Measurements from ENCODE around the gene EHBP1. TPM values are rescaled to one million over a fixed set of nuclear protein-coding genes. Genes with fewer than 3 reads are reported as not detected.

Gene EHBP1
- total and polyA plus RNA-seq, 2 donors (not counting 1 experiment from before 2014, with no cell fraction given) = 129 to 191 TPM

- Histone ChIP-seq H3K9ac (ENCODE audit: insufficient read depth, low read length) (no peak overlapping the region), H3K4me3 (replicated peaks in 1 of 4; ENCODE audit: control extremely low read depth in 1 of 4, insufficient read depth in 1 of 4, low read depth in 3 of 4, low read length in 4 of 4) (no peak overlapping the region), H3K27ac (ENCODE audit: insufficient read depth, low read length) (no peak overlapping the region), H4K20me1 (ENCODE audit: control insufficient read depth, extremely low read depth, insufficient read depth, low read length) (no peaks in the 10 kb centered on the region), H3K4me1 (ENCODE audit: control insufficient read depth, extremely low read depth, insufficient read depth, low read length) (no peaks in the 10 kb centered on the region), H2AFZ (ENCODE audit: low read length) (no peak overlapping the region), H3K27me3 (ENCODE audit: control insufficient read depth, insufficient read depth, low read length) (no peaks in the 10 kb centered on the region), H3K9me3 (ENCODE audit: control insufficient read depth, insufficient read depth, low read depth, low read length) (no peaks in the 10 kb centered on the region), H3K36me3 (ENCODE audit: control insufficient read depth, insufficient read depth, low read length) (no peaks in the 10 kb centered on the region), H3K79me2 (ENCODE audit: control insufficient read depth, insufficient read depth, low read length) (no peaks in the 10 kb centered on the region), H3K4me2 (ENCODE audit: extremely low read depth, insufficient read depth, low read length) (no peak overlapping the region)
- TF ChIP-seq, protein P1, sequence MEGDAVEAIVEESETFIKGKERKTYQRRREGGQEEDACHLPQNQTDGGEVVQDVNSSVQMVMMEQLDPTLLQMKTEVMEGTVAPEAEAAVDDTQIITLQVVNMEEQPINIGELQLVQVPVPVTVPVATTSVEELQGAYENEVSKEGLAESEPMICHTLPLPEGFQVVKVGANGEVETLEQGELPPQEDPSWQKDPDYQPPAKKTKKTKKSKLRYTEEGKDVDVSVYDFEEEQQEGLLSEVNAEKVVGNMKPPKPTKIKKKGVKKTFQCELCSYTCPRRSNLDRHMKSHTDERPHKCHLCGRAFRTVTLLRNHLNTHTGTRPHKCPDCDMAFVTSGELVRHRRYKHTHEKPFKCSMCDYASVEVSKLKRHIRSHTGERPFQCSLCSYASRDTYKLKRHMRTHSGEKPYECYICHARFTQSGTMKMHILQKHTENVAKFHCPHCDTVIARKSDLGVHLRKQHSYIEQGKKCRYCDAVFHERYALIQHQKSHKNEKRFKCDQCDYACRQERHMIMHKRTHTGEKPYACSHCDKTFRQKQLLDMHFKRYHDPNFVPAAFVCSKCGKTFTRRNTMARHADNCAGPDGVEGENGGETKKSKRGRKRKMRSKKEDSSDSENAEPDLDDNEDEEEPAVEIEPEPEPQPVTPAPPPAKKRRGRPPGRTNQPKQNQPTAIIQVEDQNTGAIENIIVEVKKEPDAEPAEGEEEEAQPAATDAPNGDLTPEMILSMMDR (conservative IDR thresholded peaks at IDR 0.05 in 1 of 2, IDR thresholded peaks at IDR 0.05 in 1 of 2; ENCODE audit: low read depth in 1 of 2, low read length in 2 of 2) = no peak
- TF ChIP-seq EZH2 (IDR thresholded peaks at IDR 0.05; ENCODE audit: low read length, missing control alignments) = no peak
- no peak for DNase-seq (ENCODE audit: low read depth in 2 of 2)
Observed at GRCh38 chr2:63034526-63034925, 329.0 kb downstream of the EHBP1 start.

DNA sequence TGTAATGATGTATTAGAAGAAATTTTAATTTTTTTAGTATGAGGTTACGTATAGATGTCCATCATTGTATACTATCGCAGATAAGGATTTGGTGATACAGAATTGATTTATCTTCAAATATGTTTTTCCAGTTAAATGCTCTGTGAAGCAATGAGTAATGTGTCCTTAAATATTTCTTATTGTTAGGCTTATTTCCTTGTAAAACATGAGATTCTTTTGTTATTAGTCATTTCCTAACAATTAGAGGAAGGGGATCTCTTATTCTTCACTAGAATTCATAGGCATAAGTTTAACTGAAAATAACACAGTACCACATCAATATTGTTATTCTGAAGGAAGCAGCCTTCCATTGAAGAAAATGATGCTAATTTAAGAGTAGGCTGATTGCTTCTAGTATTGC lies 329.7 kb downstream of the EHBP1 start:
- no peak for TF ChIP-seq EZH2 (IDR thresholded peaks at IDR 0.05; ENCODE audit: low read length, missing control alignments)
- TF ChIP-seq, protein P1 (conservative IDR thresholded peaks at IDR 0.05 in 1 of 2, IDR thresholded peaks at IDR 0.05 in 1 of 2; ENCODE audit: low read depth in 1 of 2, low read length in 2 of 2) = no peak
- H3K9me3 ChIP-seq (ENCODE audit: control insufficient read depth, insufficient read depth, low read depth, low read length) = no peaks in the 10 kb centered on the region

DNA sequence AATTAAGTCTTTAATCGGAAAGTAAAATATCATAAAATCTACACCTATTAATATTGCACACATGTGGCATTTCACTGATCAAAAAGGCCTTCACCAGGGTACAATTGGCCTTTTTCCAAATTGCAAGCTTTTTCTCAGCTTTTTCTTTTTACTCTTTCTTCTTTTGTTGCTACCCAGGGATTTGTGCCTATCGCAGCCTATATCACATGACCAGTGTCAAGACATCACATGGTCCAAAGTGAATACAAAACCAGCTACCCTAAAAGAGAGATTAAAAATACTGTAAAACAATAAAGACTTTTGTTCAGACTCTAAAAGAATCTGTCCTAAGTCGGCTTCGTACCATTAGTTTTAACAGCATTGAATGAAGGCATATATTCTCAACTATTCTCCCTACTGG lies 330.1 kb downstream of the EHBP1 start:
- Histone ChIP-seq H3K4me3 (replicated peaks in 1 of 4; ENCODE audit: control extremely low read depth in 1 of 4, insufficient read depth in 1 of 4, low read depth in 3 of 4, low read length in 4 of 4) (no peak overlapping the region), H3K4me1 (ENCODE audit: control insufficient read depth, extremely low read depth, insufficient read depth, low read length) (no peaks in the 10 kb centered on the region), H2AFZ (ENCODE audit: low read length) (no peak overlapping the region), H3K79me2 (ENCODE audit: control insufficient read depth, insufficient read depth, low read length) (no peaks in the 10 kb centered on the region), H4K20me1 (ENCODE audit: control insufficient read depth, extremely low read depth, insufficient read depth, low read length) (no peaks in the 10 kb centered on the region), H3K36me3 (ENCODE audit: control insufficient read depth, insufficient read depth, low read length) (no peaks in the 10 kb centered on the region), H3K27ac (ENCODE audit: insufficient read depth, low read length) (no peak overlapping the region), H3K9ac (ENCODE audit: insufficient read depth, low read length) (no peak overlapping the region), H3K9me3 (ENCODE audit: control insufficient read depth, insufficient read depth, low read depth, low read length) (no peaks in the 10 kb centered on the region), H3K27me3 (ENCODE audit: control insufficient read depth, insufficient read depth, low read length) (no peaks in the 10 kb centered on the region), H3K4me2 (ENCODE audit: extremely low read depth, insufficient read depth, low read length) (no peak overlapping the region)
- TF ChIP-seq EZH2 (IDR thresholded peaks at IDR 0.05; ENCODE audit: low read length, missing control alignments) = no peak
- TF ChIP-seq, protein P1 (conservative IDR thresholded peaks at IDR 0.05 in 1 of 2, IDR thresholded peaks at IDR 0.05 in 1 of 2; ENCODE audit: low read depth in 1 of 2, low read length in 2 of 2) = no peak
- no peak for DNase-seq (ENCODE audit: low read depth in 2 of 2)

More for the DNA sequence above, 329.7 kb downstream of the EHBP1 start:
- Histone ChIP-seq H3K4me1 (ENCODE audit: control insufficient read depth, extremely low read depth, insufficient read depth, low read length) (no peaks in the 10 kb centered on the region), H4K20me1 (ENCODE audit: control insufficient read depth, extremely low read depth, insufficient read depth, low read length) (no peaks in the 10 kb centered on the region), H3K27me3 (ENCODE audit: control insufficient read depth, insufficient read depth, low read length) (no peaks in the 10 kb centered on the region), H3K27ac (ENCODE audit: insufficient read depth, low read length) (no peak overlapping the region), H3K36me3 (ENCODE audit: control insufficient read depth, insufficient read depth, low read length) (no peaks in the 10 kb centered on the region), H3K4me3 (replicated peaks in 1 of 4; ENCODE audit: control extremely low read depth in 1 of 4, insufficient read depth in 1 of 4, low read depth in 3 of 4, low read length in 4 of 4) (no peak overlapping the region), H3K79me2 (ENCODE audit: control insufficient read depth, insufficient read depth, low read length) (no peaks in the 10 kb centered on the region), H2AFZ (ENCODE audit: low read length) (no peak overlapping the region), H3K4me2 (ENCODE audit: extremely low read depth, insufficient read depth, low read length) (no peak overlapping the region), H3K9ac (ENCODE audit: insufficient read depth, low read length) (no peak overlapping the region)
- no peak for DNase-seq (ENCODE audit: low read depth in 2 of 2)

Measured in fibroblast of lung (primary cell).